Panc1 (cell line): ENCODE results near the gene EPB41L4B. TPM values are rescaled to one million over a fixed set of nuclear protein-coding genes. Genes with fewer than 3 reads are reported as not detected.

Experiments
- ATAC-seq: fragments of 200-7000 bp; cut with Tn5 transposase; 2 replicates; pipeline ENCODE4 v1.9.1; 2020; ENCODE audit warnings: mild to moderate bottlenecking, moderate library complexity
- BruUV-seq: library from RNA; stranded (reverse); fragments of 400-500 nt; replicated peaks from 2 replicates; lab custom pipeline; 2021; lab: Mats Ljungman, UMichigan
- CTCF ChIA-PET: fragments of 300-600 bp; sonication (Branson Sonifier 250); formaldehyde crosslinking; loops from one replicate; lab custom pipeline; 2022; ENCODE audit warnings: antibody characterized with exemption; lab: Charles Lee
- POLR2A ChIA-PET: fragments of 300-600 bp; sonication (Branson Sonifier 250); formaldehyde crosslinking; loops from one replicate; lab custom pipeline; 2022; ENCODE audit warnings: antibody characterized with exemption; lab: Charles Lee
- DNase-seq: peaks from one replicate; pipeline ENCODE4 v3.0.0-alpha.2; 2010; ENCODE audit warnings: low read depth, low spot score
- H3K27ac ChIP-seq: 2 replicates; pipeline ENCODE4 v1.5.1; 2011; ENCODE audit warnings: mild to moderate bottlenecking, low read length, inconsistent platforms
- H3K27me3 ChIP-seq: fragments of 200-500 bp; sonication (Bioruptor generic); 2 replicates; pipeline ENCODE4 v1.6.0; 2014; ENCODE audit warnings: low read length, inconsistent platforms; ENCODE audit not compliant: control insufficient read depth, insufficient read depth
- H3K36me3 ChIP-seq: fragments of 200-500 bp; sonication (Bioruptor generic); 2 replicates; pipeline ENCODE4 v1.5.1; 2014; ENCODE audit warnings: inconsistent platforms, mild to moderate bottlenecking, low read length, moderate library complexity; ENCODE audit not compliant: control insufficient read depth, insufficient read depth
- H3K4me1 ChIP-seq: 2 replicates; pipeline ENCODE4 v1.5.1; 2011; ENCODE audit warnings: inconsistent platforms, mild to moderate bottlenecking, low read length, moderate library complexity; ENCODE audit not compliant: control insufficient read depth, insufficient read depth
- H3K4me3 ChIP-seq, 2 experiments: 2 replicates each; pipeline ENCODE4 v1.5.1; 2011 to 2012; ENCODE audit warnings: low read depth in 2 of 2, low read length in 2 of 2, mild to moderate bottlenecking in 2 of 2, inconsistent platforms in 1 of 2, moderate library complexity in 1 of 2
- H3K9me3 ChIP-seq: fragments of 200-500 bp; sonication (Bioruptor generic); 2 replicates; pipeline ENCODE4 v1.5.1; 2014; ENCODE audit warnings: low read depth, mild to moderate bottlenecking, inconsistent platforms, low read length, moderate library complexity; ENCODE audit not compliant: control insufficient read depth, insufficient read depth
- POLR2AphosphoS5 ChIP-seq: IDR thresholded peaks from 2 replicates; pipeline ENCODE4 v1.6.1; 2012; ENCODE audit warnings: mild to moderate bottlenecking, low read depth, low read length, moderate library complexity
- SIN3A ChIP-seq: IDR thresholded peaks from 2 replicates; pipeline ENCODE4 v1.6.1; 2012; ENCODE audit warnings: low read depth, mild to moderate bottlenecking, low read length, moderate library complexity, borderline replicate concordance; ENCODE audit not compliant: insufficient read depth
- TCF7L2 ChIP-seq: IDR thresholded peaks from 2 replicates; pipeline ENCODE4 v1.6.1; 2011; ENCODE audit warnings: mild to moderate bottlenecking, low read depth, low read length, inconsistent platforms
- in situ Hi-C: cut with HindIII; loops from 2 replicates; pipeline ENCODE4 v1.10.0; 2016; ENCODE audit warnings: low sequenced_read_pairs, low pct_unique_long_range_greater_than_20kb
- intact Hi-C: fragments of 100-400 bp; cut with micrococcal nuclease; formaldehyde crosslinking; loops from one replicate; pipeline ENCODE4 v1.10.0; 2022; ENCODE audit not compliant: unreplicated experiment
- total RNA-seq: library from RNA; stranded (reverse); gene quantifications from one replicate; pipeline ENCODE4 v1.2.1, GENCODE V29; 2021; ENCODE audit not compliant: unreplicated experiment
- TF ChIP-seq, protein P1 (sequence below): fragments of 450-650 bp; IDR thresholded peaks from 2 replicates; pipeline ENCODE4 v1.5.1; 2017; ENCODE audit warnings: mild to moderate bottlenecking
- TF ChIP-seq, protein P2 (sequence below), 2 experiments: IDR thresholded peaks; 2 replicates each; pipeline ENCODE4 v1.6.1; 2011 to 2012; ENCODE audit warnings: low read depth in 2 of 2, control low read depth in 1 of 2, low read length in 1 of 2, mild to moderate bottlenecking in 1 of 2, moderate library complexity in 1 of 2; ENCODE audit not compliant: insufficient read depth in 1 of 2

The EPB41L4B gene
- total RNA-seq, 1 experiment from 2014 or later: 27.8 TPM

DNA sequence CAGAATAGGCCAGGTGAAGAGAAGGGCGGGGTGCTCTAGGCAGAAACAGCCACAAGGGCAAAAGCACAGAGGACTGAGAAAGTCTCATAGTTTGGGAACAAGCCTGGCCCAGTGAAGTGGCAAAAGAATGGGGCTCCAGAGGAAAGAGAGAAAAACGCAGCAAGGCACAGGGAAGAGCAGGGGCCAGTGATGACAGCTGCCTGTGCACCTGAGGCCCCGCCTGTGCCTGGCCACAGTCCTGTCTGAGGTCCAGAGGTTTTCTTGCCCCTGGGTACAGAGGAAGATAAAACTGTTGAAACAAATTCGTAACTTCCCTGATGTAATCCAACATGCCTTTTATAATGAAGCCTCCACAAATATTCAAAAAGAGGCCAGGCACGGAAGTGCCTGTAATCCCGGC lies 175.8 kb downstream of the EPB41L4B start:
- H3K27me3 ChIP-seq: no peaks in the 10 kb centered on the region
- ChIA-PET POLR2A (no interaction called here), CTCF (no interaction called here)
- TF ChIP-seq, protein P1, sequence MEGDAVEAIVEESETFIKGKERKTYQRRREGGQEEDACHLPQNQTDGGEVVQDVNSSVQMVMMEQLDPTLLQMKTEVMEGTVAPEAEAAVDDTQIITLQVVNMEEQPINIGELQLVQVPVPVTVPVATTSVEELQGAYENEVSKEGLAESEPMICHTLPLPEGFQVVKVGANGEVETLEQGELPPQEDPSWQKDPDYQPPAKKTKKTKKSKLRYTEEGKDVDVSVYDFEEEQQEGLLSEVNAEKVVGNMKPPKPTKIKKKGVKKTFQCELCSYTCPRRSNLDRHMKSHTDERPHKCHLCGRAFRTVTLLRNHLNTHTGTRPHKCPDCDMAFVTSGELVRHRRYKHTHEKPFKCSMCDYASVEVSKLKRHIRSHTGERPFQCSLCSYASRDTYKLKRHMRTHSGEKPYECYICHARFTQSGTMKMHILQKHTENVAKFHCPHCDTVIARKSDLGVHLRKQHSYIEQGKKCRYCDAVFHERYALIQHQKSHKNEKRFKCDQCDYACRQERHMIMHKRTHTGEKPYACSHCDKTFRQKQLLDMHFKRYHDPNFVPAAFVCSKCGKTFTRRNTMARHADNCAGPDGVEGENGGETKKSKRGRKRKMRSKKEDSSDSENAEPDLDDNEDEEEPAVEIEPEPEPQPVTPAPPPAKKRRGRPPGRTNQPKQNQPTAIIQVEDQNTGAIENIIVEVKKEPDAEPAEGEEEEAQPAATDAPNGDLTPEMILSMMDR: no peak
- TF ChIP-seq POLR2AphosphoS5 (no peak), TCF7L2 (no peak), SIN3A (no peak)
- TF ChIP-seq, protein P2, sequence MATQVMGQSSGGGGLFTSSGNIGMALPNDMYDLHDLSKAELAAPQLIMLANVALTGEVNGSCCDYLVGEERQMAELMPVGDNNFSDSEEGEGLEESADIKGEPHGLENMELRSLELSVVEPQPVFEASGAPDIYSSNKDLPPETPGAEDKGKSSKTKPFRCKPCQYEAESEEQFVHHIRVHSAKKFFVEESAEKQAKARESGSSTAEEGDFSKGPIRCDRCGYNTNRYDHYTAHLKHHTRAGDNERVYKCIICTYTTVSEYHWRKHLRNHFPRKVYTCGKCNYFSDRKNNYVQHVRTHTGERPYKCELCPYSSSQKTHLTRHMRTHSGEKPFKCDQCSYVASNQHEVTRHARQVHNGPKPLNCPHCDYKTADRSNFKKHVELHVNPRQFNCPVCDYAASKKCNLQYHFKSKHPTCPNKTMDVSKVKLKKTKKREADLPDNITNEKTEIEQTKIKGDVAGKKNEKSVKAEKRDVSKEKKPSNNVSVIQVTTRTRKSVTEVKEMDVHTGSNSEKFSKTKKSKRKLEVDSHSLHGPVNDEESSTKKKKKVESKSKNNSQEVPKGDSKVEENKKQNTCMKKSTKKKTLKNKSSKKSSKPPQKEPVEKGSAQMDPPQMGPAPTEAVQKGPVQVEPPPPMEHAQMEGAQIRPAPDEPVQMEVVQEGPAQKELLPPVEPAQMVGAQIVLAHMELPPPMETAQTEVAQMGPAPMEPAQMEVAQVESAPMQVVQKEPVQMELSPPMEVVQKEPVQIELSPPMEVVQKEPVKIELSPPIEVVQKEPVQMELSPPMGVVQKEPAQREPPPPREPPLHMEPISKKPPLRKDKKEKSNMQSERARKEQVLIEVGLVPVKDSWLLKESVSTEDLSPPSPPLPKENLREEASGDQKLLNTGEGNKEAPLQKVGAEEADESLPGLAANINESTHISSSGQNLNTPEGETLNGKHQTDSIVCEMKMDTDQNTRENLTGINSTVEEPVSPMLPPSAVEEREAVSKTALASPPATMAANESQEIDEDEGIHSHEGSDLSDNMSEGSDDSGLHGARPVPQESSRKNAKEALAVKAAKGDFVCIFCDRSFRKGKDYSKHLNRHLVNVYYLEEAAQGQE (IDR thresholded peaks at IDR 0.05; ENCODE audit: insufficient read depth in 1 of 2, low read depth in 2 of 2, low read length in 1 of 2): no peak
- ATAC-seq (no peak), DNase-seq (no peak)
- no peaks in the 10 kb centered on the region for H3K36me3 ChIP-seq
- BruUV-seq: no TSS peak
- H3K4me3 ChIP-seq: no peak overlapping the region
- no peaks in the 10 kb centered on the region for H3K9me3 ChIP-seq
- intact Hi-C loops: no loop called here
- no peaks in the 10 kb centered on the region for H3K4me1 ChIP-seq
- in situ Hi-C loops: no loop called here
- no peak overlapping the region for H3K27ac ChIP-seq

DNA sequence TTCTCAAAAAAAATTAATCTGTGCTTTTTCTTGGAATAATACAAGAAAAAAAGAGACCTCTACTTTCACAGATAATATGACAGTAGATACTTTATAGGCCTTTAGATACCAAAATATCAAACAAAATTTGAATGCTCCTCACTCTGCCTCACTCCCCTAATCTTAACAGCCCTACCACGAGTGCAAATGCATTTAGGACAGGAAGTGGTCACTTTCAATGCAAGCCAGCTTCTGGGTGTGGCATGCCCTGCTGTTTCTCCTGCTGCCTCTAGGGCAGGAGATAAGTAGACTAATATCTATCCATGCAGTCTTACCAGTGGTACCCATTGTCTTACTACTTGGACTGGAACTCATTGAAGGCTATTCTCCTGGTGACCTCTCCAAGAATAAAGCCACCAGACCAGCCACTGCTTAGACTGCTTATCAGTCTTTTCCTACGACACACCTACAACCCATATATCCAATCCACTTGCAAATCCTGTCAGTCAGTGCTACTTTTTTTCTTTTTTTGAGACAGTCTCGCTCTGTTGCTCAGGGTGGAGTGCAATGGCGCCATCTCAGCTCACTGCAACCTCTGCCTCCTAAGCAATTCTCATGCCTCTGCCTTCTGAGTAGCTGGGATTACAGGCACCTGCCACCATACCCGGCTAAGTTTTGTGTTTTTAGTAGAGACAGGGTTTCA lies 176.8 kb downstream of the EPB41L4B start:
- Histone ChIP-seq H3K27ac (no peak overlapping the region), H3K36me3 (no peaks in the 10 kb centered on the region), H3K9me3 (no peaks in the 10 kb centered on the region), H3K27me3 (no peaks in the 10 kb centered on the region), H3K4me3 (no peak overlapping the region), H3K4me1 (no peaks in the 10 kb centered on the region)
- peak; percentile 87 for ATAC-seq
- intact Hi-C loops (no loop called here), in situ Hi-C loops (no loop called here)
- peak; percentile 13 for DNase-seq
- POLR2A ChIA-PET: no interaction called here
- TF ChIP-seq, protein P1: peak; percentile 40
- no peak for TF ChIP-seq TCF7L2
- no TSS peak for BruUV-seq
- CTCF ChIA-PET: no interaction called here
